K562 (cell line): ENCODE measurements around the gene EIF4G1. TPM values are rescaled to one million over a fixed set of nuclear protein-coding genes. Genes with fewer than 3 reads are reported as not detected.

Experiments used
- BHLHE40 ChIP-seq: IDR thresholded peaks from 2 replicates; pipeline ENCODE4 v1.6.1; 2011; ENCODE audit warnings: low read length, improper control_type of control experiment
- KDM5B ChIP-seq: fragments of 200-600 bp; sonication (generic); IDR thresholded peaks from 2 replicates; pipeline ENCODE4 v1.6.1; 2012; ENCODE audit warnings: low read depth, mild to moderate bottlenecking, moderate library complexity, low read length, control low read depth, inconsistent platforms; ENCODE audit not compliant: insufficient replicate concordance
- MXD1 ChIP-seq: fragments of 250-450 bp; sonication (Bioruptor Pico); IDR thresholded peaks from 2 replicates; pipeline ENCODE4 v1.8.0; 2021; ENCODE audit warnings: borderline replicate concordance, mild to moderate bottlenecking, moderate library complexity; ENCODE audit not compliant: poor library complexity, severe bottlenecking
- MYNN ChIP-seq, 2 experiments: sonication (generic); formaldehyde crosslinking in 1 of 2; IDR thresholded peaks; 2 replicates each; pipeline versions ENCODE4 v1.5.0 to v1.6.1; 2016 to 2020; ENCODE audit warnings: antibody characterized with exemption in 1 of 2, missing genetic modification reagents in 1 of 2
- NKRF ChIP-seq: fragments of 450-650 bp; IDR thresholded peaks from 2 replicates; pipeline ENCODE4 v1.6.1; 2016; ENCODE audit warnings: borderline replicate concordance
- NR1H2 ChIP-seq: sonication (generic); formaldehyde crosslinking; IDR thresholded peaks from 2 replicates; pipeline ENCODE4 v1.4.0; 2020; ENCODE audit warnings: mild to moderate bottlenecking, missing genetic modification reagents
- NR3C1 ChIP-seq: sonication (generic); formaldehyde crosslinking; IDR thresholded peaks from 2 replicates; pipeline ENCODE4 v1.8.1; 2022; ENCODE audit warnings: missing genetic modification reagents
- POLR2G ChIP-seq: fragments of 200-400 bp; formaldehyde crosslinking; IDR thresholded peaks from 2 replicates; pipeline ENCODE4 v1.6.1; 2017; ENCODE audit warnings: low read depth, mild to moderate bottlenecking, antibody characterized with exemption, low read length, moderate library complexity
- RB1 ChIP-seq: fragments of 450-650 bp; IDR thresholded peaks from 2 replicates; pipeline ENCODE4 v1.6.1; 2017; ENCODE audit warnings: low read depth, mild to moderate bottlenecking
- SMAD4 ChIP-seq: fragments of 250-450 bp; sonication (Bioruptor Pico); conservative IDR thresholded peaks from 2 replicates; pipeline ENCODE4 v1.8.0; 2021; ENCODE audit warnings: inconsistent platforms, mild to moderate bottlenecking, moderate library complexity
- ZBTB7A ChIP-seq: IDR thresholded peaks from 2 replicates; pipeline ENCODE4 v1.6.1; 2011; ENCODE audit warnings: low read depth, mild to moderate bottlenecking, low read length, moderate library complexity, borderline replicate concordance; ENCODE audit not compliant: control insufficient read depth
- ZBTB9 ChIP-seq: fragments of 450-650 bp; formaldehyde crosslinking; IDR thresholded peaks from 2 replicates; pipeline ENCODE4 v1.4.0; 2020; ENCODE audit warnings: mild to moderate bottlenecking, moderate library complexity
- ZNF592 ChIP-seq: fragments of 450-650 bp; IDR thresholded peaks from 2 replicates; pipeline ENCODE4 v1.6.1; 2017; ENCODE audit warnings: antibody characterized with exemption, mild to moderate bottlenecking
- ZNF699 ChIP-seq: fragments of 250-450 bp; sonication (Bioruptor Pico); IDR thresholded peaks from 2 replicates; pipeline ENCODE4 v1.8.0; 2021; ENCODE audit warnings: mild to moderate bottlenecking, moderate library complexity; ENCODE audit not compliant: insufficient replicate concordance
- polyA plus RNA-seq, 8 experiments: library from polyadenylated mRNA; depleted of rRNA in 4 of 8; stranded (reverse) in 5 of 8; unstranded in 3 of 8; fragments of >200 nt; fragmentation: Nextera tagmentation in 2 of 8; fragmentation: Illumina TruSeq in 1 of 8; extraction: Ambion mirVana in 2 of 8; extraction: Trizol in 1 of 8; gene quantifications; 2 replicates each; pipeline versions ENCODE4 v1.2.1 to v1.2.3, GENCODE V29; 2011 to 2014; ENCODE audit warnings: inconsistent platforms in 1 of 8, missing spikeins in 1 of 8
- total RNA-seq, 7 experiments: library from RNA; depleted of rRNA in 6 of 7; stranded (reverse); fragments of >200 nt in 6 of 7; fragmentation: Illumina TruSeq in 2 of 7; extraction: Trizol in 2 of 7; gene quantifications; 2 replicates each; pipeline versions ENCODE4 v1.2.1 to v1.2.3, GENCODE V29; 2011 to 2021; ENCODE audit warnings: low replicate concordance in 1 of 7

EIF4G1 gene
- total and polyA plus RNA-seq, 9 of the 15 experiments (the other 6 are each of a cell fraction or from before 2014, with no cell fraction given), result 4.6 to 505 (median 155) TPM

- TF ChIP-seq NKRF, result no peak
- no peak for TF ChIP-seq ZNF699 (CRISPR knock-in tag)
- TF ChIP-seq KDM5B, result peak; percentile 54
- no peak for TF ChIP-seq NR3C1 (CRISPR knock-in tag)
- no peak for TF ChIP-seq MYNN (IDR thresholded peaks at IDR 0.05)
- no peak for TF ChIP-seq MYNN (CRISPR knock-in tag; IDR thresholded peaks at IDR 0.05)
- TF ChIP-seq MXD1, result peak; percentile 41
- TF ChIP-seq SMAD4, result 0 out of 2 replicates have a peak, but pooled peaks have one; percentile 22
- TF ChIP-seq RB1, result peak; percentile 67; the same call in 1 of the 2 replicates
- no peak for TF ChIP-seq NR1H2 (CRISPR knock-in tag)
- TF ChIP-seq ZBTB9 (CRISPR knock-in tag), result no peak
- TF ChIP-seq POLR2G, result peak; percentile 79
- TF ChIP-seq ZBTB7A, result peak; percentile 96; the same call in 1 of the 2 replicates
- TF ChIP-seq ZNF592, result peak; percentile 51; the same call in 1 of the 2 replicates
- peak; percentile 64 for TF ChIP-seq BHLHE40
These were observed 47.1 kb downstream of the EIF4G1 start, which contains the start of the genes CLCN2 and POLR2H (continued) for GRCh38 chr3:184361532-184361931.
